ENCODE results near the gene ATP2B3.

ATP2B3 gene

GRCh38 chrX:153578200-153578835, 60.9 kb downstream of the ATP2B3 start:
- no peak overlapping the region for H3K4me3 ChIP-seq
- no peak for TF ChIP-seq POLR2AphosphoS5 (IDR thresholded peaks at IDR 0.05; ENCODE audit: borderline replicate concordance, low read depth, low read length)
- TF ChIP-seq EZH2 (IDR thresholded peaks at IDR 0.05), result no peak
- no peak for TF ChIP-seq FOXP2 (optimal IDR thresholded peaks at IDR 0.05; ENCODE audit: control extremely low read depth, extremely low read length, insufficient read depth)
- DNase-seq (ENCODE audit: low read depth, low spot score), result no peak
- no peaks in the 10 kb centered on the region for H3K9me3 ChIP-seq (ENCODE audit: low read depth, low read length)
- H3K9ac ChIP-seq (ENCODE audit: insufficient read length), result no peak overlapping the region
- H3K27ac ChIP-seq, result no peak overlapping the region
- H3K36me3 ChIP-seq (ENCODE audit: insufficient read depth, low read length), result no peaks in the 10 kb centered on the region

DNA sequence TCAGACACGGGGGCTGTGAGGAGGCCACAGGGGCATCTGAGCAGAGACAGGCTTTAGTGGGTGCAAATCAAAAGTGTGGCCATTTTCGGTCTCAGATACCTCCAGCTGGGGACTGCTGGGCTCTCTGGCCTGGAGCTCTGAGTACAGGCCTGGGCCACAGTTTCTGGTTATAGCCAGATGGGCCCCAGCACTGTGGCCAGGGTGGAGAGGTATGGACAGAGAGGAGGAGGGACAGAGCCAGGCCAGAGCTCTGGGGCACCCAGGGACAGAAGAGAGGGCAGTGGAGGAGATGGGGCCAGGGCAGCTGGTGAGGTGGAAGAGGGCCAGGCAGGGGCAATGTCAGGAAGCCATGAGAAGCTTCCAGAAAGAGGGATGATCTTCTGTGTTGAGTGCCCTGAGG, 61.4 kb downstream of the ATP2B3 start:
- Histone ChIP-seq H3K27ac (no peak overlapping the region), H3K9me3 (ENCODE audit: low read depth, low read length) (no peaks in the 10 kb centered on the region), H3K4me3 (no peak overlapping the region), H3K9ac (ENCODE audit: insufficient read length) (no peak overlapping the region), H3K36me3 (ENCODE audit: insufficient read depth, low read length) (no peaks in the 10 kb centered on the region)
- DNase-seq (ENCODE audit: low read depth, low spot score), result no peak
- TF ChIP-seq EZH2 (IDR thresholded peaks at IDR 0.05), result no peak
- no peak for TF ChIP-seq FOXP2 (optimal IDR thresholded peaks at IDR 0.05; ENCODE audit: control extremely low read depth, extremely low read length, insufficient read depth)
- TF ChIP-seq POLR2AphosphoS5 (IDR thresholded peaks at IDR 0.05; ENCODE audit: borderline replicate concordance, low read depth, low read length), result no peak

GRCh38 chrX:153580700-153581386, 63.4 kb downstream of the ATP2B3 start:
- H3K9ac ChIP-seq (ENCODE audit: insufficient read length), result no peak overlapping the region
- H3K4me3 ChIP-seq, result no peak overlapping the region
- no peak overlapping the region for H3K27ac ChIP-seq
- no peaks in the 10 kb centered on the region for H3K9me3 ChIP-seq (ENCODE audit: low read depth, low read length)
- no peaks in the 10 kb centered on the region for H3K36me3 ChIP-seq (ENCODE audit: insufficient read depth, low read length)
- DNase-seq (ENCODE audit: low read depth, low spot score), result no peak
- TF ChIP-seq POLR2AphosphoS5 (IDR thresholded peaks at IDR 0.05; ENCODE audit: borderline replicate concordance, low read depth, low read length), result no peak
- TF ChIP-seq EZH2 (IDR thresholded peaks at IDR 0.05), result no peak
- no peak for TF ChIP-seq FOXP2 (optimal IDR thresholded peaks at IDR 0.05; ENCODE audit: control extremely low read depth, extremely low read length, insufficient read depth)

DNA sequence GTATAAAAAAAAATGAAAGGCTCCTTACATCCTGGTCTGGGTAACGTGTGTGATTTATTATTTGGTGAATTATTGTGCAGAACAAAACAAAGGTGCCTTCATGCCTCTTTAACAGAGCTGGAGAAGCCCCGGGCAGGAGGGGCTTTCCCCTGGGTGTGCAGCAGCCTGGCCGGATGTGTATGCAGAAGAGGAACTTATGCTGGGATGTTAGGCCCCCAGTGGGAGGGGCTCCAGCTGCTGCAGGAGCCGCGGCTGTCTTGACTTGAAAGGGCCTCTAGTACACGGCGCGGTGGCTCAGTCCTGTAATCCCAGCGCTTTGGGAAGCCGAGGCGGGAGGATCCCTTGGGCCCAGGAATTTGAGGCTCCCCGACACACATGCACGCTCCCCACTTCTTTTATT, 65.5 kb downstream of the ATP2B3 start:
- Histone ChIP-seq H3K4me3 (no peak overlapping the region), H3K27ac (no peak overlapping the region), H3K9ac (ENCODE audit: insufficient read length) (no peak overlapping the region), H3K36me3 (ENCODE audit: insufficient read depth, low read length) (peaks cover 3% of the 10 kb centered on the region; the same call in 1 of the 2 replicates), H3K9me3 (ENCODE audit: low read depth, low read length) (no peaks in the 10 kb centered on the region)
- TF ChIP-seq FOXP2 (optimal IDR thresholded peaks at IDR 0.05; ENCODE audit: control extremely low read depth, extremely low read length, insufficient read depth) (no peak), EZH2 (IDR thresholded peaks at IDR 0.05) (no peak), POLR2AphosphoS5 (IDR thresholded peaks at IDR 0.05; ENCODE audit: borderline replicate concordance, low read depth, low read length) (no peak)
- peak; percentile 5 for DNase-seq (ENCODE audit: low read depth, low spot score)

DNA sequence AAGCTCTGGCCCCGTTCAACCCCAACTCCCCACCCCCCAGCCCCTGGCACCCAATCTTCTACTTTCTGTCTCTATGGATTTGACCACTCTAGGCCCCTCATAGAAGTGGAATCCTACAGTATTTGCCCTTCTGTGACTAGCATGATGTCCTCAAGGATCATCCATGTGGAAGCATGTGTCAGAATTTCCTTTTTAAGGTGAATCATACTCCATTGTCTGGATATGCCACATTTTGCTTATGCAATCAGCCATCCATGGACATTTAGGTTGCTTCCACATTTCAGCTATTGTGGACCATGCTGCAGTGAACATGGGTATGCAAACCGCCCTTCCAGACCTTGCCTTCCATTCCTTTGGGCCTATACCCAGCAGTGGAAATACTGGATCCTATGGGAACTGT, 66.0 kb downstream of the ATP2B3 start:
- Histone ChIP-seq H3K9ac (ENCODE audit: insufficient read length) (no peak overlapping the region), H3K36me3 (ENCODE audit: insufficient read depth, low read length) (peaks cover 4% of the 10 kb centered on the region; the same call in 1 of the 2 replicates), H3K27ac (no peak overlapping the region), H3K9me3 (ENCODE audit: low read depth, low read length) (no peaks in the 10 kb centered on the region), H3K4me3 (no peak overlapping the region)
- TF ChIP-seq POLR2AphosphoS5 (IDR thresholded peaks at IDR 0.05; ENCODE audit: borderline replicate concordance, low read depth, low read length) (no peak), FOXP2 (optimal IDR thresholded peaks at IDR 0.05; ENCODE audit: control extremely low read depth, extremely low read length, insufficient read depth) (no peak), EZH2 (IDR thresholded peaks at IDR 0.05) (no peak)
- DNase-seq (ENCODE audit: low read depth, low spot score), result no peak

DNA sequence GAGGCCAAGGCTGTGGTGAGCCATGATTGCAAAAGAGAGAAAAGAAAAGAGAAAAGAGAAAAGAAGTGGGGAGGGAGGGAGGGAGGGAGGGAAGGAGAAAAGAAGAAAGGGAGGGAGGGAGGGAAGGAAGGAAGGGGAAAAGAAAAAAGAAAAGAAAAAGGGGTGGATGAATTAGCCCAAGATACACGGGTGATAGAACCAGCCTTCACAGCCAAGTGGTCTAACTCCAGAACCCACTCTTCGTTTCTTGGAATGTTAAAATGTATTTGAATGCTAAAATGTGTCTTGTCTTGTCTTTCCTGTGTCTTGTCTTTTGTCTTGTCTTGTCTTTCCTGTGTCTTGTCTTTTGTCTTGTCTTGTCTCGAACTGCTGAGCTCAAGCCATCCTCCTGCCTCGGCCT, 68.4 kb downstream of the ATP2B3 start:
- H3K36me3 ChIP-seq (ENCODE audit: insufficient read depth, low read length), result peaks cover 4% of the 10 kb centered on the region; the same call in 1 of the 2 replicates
- no peak for TF ChIP-seq FOXP2 (optimal IDR thresholded peaks at IDR 0.05; ENCODE audit: control extremely low read depth, extremely low read length, insufficient read depth)
- no peak for TF ChIP-seq POLR2AphosphoS5 (IDR thresholded peaks at IDR 0.05; ENCODE audit: borderline replicate concordance, low read depth, low read length)
- TF ChIP-seq EZH2 (IDR thresholded peaks at IDR 0.05), result no peak
- no peak overlapping the region for H3K4me3 ChIP-seq
- DNase-seq (ENCODE audit: low read depth, low spot score), result no peak
- no peak overlapping the region for H3K9ac ChIP-seq (ENCODE audit: insufficient read length)
- no peak overlapping the region for H3K27ac ChIP-seq
- H3K9me3 ChIP-seq (ENCODE audit: low read depth, low read length), result no peaks in the 10 kb centered on the region

GRCh38 chrX:153587342-153587741, 69.9 kb downstream of the ATP2B3 start:
- peaks cover 4% of the 10 kb centered on the region; the same call in 1 of the 2 replicates for H3K36me3 ChIP-seq (ENCODE audit: insufficient read depth, low read length)

DNA sequence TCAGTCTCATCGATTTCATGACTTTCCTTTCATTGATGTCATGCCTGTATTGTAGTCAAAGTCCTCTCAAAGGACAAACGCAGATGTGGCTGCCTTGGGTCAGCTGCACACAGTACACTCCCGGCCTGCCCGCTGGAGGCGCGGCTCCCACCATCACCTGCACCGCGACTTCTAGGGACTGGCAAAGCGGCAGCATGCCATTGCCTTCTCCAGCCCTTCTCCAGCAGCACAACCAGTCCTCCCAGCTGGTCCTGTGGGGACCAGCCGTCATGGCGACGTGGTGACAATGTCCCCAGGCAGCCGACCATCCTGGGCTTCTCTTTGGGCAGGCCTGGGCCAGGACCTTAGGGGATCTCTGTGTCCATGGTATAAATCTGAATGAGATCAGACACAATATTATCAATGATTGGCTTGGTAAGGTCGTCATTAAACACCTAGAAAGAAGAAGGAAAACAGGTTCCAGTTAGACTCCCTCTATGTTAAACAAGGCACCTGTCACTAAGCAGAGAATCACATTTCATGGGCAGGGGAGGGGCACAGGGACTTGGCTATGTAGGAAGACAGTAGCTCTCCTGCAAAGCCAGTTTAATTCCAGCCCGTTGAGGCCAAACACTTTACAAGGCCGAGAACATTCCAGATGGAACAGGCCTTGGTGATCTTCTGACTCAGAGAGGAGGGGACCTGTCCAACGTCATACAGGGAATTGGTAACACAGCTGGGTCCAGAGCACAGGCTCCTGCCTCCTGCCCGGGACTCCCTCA, 70.8 kb downstream of the ATP2B3 start:
- TF ChIP-seq FOXP2 (optimal IDR thresholded peaks at IDR 0.05; ENCODE audit: control extremely low read depth, extremely low read length, insufficient read depth), result no peak
- TF ChIP-seq POLR2AphosphoS5 (IDR thresholded peaks at IDR 0.05; ENCODE audit: borderline replicate concordance, low read depth, low read length), result no peak
- no peak for TF ChIP-seq EZH2 (IDR thresholded peaks at IDR 0.05)

More at GRCh38 chrX:153587342-153587741, 69.9 kb downstream of the ATP2B3 start:
- Histone ChIP-seq H3K27ac (no peak overlapping the region), H3K4me3 (no peak overlapping the region), H3K9me3 (ENCODE audit: low read depth, low read length) (no peaks in the 10 kb centered on the region), H3K9ac (ENCODE audit: insufficient read length) (no peak overlapping the region)
- DNase-seq (ENCODE audit: low read depth, low spot score), result no peak
- TF ChIP-seq FOXP2 (optimal IDR thresholded peaks at IDR 0.05; ENCODE audit: control extremely low read depth, extremely low read length, insufficient read depth) (no peak), POLR2AphosphoS5 (IDR thresholded peaks at IDR 0.05; ENCODE audit: borderline replicate concordance, low read depth, low read length) (no peak), EZH2 (IDR thresholded peaks at IDR 0.05) (no peak)

More for the DNA sequence above, 70.8 kb downstream of the ATP2B3 start:
- Histone ChIP-seq H3K4me3 (no peak overlapping the region), H3K9me3 (ENCODE audit: low read depth, low read length) (no peaks in the 10 kb centered on the region), H3K9ac (ENCODE audit: insufficient read length) (no peak overlapping the region), H3K36me3 (ENCODE audit: insufficient read depth, low read length) (peaks cover 4% of the 10 kb centered on the region; the same call in 1 of the 2 replicates), H3K27ac (no peak overlapping the region)
- no peak for DNase-seq (ENCODE audit: low read depth, low spot score)

Data from SK-N-MC (cell line).